DMS79 (cell line): Measurements from ENCODE around the gene SERPINA1.
"Not testable (repeated sequence)": the region's sequence is repeated elsewhere in the genome, so short reads cannot be mapped to it uniquely, and the experiment has no call there.

Experiments used
- DNase-seq: peaks from one replicate; lab custom pipeline; 2025; lab: John Stamatoyannopoulos, UW

The SERPINA1 gene

DNA sequence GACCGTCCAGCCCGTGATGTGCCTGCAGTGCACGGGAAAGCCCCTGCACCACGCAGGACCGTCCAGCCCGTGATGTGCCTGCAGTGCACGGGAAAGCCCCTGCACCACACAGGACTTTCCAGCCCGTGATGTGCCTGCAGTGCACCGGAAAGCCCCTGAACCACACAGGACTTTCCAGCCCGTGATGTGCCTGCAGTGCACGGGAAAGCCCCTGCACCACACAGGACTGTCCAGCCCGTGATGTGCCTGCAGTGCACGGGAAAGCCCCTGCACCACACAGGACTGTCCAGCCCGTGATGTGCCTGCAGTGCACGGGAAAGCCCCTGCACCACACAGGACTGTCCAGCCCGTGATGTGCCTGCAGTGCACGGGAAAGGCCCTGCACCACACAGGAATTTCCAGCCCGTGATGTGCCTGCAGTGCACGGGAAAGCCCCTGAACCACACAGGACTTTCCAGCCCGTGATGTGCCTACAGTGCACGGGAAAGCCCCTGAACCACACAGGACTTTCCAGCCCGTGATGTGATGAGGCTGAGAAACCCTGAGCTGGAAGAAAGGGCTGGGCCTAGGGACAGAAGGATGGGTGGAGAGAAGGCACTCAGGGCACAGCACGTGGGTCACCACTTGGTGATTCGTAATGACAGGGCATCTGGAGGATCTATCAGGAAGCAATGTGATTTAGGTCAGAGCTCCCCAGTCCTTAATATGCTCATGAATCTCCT, 42.2 kb downstream of the SERPINA1 start:
- DNase-seq: not testable (repeated sequence)

DNA sequence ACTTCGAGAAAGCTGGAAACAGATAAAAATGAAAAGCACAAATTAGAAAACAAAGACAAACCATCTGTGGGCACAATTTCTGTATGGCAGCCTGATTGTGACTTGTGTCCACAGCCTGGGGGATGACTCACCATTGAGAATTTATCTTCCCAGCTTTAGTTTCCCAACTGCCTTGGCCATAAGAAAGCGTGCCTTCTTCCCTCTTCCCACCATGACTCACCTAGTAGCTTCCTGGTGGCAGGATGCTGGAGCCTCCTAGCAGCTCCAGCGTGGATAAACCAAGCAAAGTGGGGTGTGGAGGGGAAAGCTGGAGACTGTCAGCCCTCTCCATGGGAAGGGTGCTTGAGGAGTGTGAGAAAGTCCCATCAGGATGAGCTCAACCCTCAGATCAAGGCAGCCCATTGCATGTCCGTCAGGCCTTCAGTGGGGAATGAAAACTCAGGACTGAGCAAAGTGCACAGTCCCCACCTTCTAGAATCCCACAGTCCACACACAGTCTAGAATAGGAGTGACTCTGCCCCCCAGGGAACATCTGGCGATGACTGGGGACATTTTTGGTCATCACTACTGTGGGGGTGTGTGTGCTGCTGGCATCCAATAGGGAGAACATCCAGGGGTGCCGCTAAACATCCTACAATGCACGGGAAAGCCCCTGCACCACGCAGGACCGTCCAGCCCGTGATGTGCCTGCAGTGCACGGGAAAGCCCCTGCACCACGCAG, 42.9 kb downstream of the SERPINA1 start:
- no peak for DNase-seq

DNA sequence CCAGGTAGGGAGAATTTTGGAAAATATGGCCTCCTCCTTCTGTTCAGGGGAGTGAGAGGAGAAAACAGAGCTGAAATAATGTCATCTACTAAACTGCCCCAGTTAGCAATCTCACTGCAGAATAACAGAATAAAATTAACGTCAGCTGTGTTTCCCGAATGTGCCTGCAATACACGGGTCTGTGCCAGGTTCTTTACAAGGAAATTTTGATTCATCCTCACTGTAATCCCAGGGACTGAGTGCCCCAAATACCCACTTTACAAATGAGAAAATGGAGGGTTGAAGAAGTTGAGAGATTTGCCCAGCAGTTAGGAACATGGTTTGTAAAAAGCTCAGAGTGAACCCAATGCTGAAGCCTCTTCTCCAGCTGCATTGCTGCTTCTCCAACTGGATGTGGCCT, 44.0 kb downstream of the SERPINA1 start:
- no peak for DNase-seq

DNA sequence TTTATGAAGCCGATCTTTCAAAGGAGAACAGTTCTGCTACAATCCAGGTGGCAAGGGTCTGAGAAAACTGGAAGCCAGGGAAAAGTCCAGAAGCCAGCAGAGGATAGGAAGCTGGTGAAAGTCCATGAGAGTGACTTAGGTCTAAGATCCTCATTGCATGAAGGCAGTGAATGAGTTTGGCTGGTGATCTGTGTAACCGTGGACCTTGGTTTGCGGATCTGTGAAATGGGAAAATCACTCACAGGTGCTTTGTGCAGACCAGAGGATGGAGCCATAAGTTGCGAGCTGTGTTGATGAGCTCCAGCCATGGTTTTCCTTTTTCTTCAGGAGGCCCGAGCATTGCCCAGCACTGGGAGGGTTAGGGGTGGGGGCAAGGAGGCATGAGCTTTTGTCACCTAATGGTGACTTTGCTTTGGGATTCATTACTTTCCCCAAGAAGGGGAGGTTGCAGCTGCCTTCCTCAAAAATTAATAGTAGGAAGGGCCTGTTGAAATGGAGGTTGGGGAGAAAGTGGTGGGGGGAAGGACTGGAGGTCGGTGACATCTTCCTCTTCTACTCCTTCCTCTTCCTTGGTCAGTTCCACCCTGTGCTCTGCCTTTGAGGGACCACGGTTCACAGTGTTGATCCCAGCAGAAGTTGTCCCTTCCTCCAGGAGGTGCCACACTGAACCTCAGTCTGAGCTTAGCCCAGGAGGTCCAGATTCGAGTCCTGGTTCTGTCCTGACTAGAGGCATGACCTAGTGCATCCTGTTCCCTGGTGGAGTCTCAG, 45.0 kb downstream of the SERPINA1 start:
- no peak for DNase-seq

DNA sequence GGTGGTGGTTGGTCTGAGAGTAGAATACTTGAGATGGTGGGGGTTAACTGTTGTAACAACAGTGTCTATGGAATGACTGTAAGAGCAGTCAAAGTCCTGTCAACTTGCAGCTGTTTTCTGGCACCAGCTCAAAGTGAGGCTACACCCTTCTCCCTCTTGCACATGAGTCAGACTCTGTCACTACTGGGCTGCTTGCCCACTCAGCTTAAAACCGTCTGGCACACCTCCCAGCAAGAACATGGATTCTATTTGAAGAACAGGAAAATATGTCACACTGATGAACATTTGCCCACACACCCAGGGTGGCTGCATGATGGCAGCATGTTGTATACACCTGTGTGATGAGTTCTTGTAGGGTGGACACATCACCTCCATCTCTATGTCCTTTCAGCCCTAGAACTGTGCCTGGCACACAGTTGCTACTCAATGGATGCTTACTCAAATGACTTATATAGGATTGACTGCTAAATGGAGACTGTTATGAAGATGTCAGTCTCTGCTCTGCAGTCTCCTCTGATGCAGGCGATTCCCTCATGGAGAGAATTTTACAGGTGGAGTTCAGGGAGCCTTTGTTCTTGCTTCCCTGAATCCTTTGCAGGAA, 46.0 kb downstream of the SERPINA1 start:
- no peak for DNase-seq

DNA sequence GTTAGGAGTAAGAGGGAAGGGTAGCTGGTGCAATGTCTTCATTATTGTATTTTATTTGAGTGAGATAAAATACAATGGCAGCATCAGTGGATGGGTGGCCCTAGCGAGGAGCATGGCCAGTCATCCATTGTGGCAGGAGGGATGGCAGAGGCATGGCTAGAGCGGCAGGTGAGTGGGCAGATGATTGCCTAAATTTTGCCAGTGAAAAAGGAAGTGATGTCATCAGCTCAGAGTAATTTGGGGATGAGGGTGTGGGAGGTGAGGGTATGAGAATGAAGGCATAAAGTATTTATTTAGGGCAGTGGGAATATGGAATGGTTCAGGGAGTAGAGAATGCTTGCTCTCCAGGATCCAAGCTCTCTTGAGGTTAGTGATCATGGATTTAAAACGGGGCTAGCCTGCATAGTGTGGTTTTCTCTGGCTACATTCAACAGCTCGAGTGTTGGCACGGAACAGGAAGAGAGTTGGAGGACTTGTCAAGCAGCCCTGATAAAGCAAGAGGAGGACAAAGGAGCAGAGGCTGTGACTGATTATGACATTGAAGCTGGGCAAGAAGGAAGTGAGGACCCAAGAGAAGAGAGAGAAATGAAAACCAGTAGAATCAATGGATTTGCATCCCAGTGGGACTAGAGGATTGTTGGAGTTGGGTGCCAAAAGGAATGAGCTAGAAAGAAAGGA, 46.6 kb downstream of the SERPINA1 start:
- no peak for DNase-seq

DNA sequence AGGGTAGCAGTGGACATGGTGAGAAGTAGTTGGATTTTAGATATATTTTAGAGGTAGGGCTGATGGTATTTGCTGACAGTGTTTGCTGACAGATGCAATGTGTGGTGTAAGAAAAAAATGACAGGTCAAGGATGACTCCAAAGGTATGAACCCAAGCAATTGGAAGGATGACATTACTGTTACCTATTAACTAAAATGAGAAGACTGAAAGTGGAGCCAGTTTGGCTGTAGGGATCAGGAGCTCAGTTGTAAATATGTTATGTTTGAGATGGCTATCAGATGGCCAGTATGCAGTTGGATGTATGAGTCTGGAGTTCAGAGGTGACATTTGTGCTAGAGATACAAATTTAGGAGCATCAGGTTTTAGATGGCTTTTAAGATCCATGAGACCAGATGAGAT, 47.9 kb downstream of the SERPINA1 start:
- DNase-seq: no peak

DNA sequence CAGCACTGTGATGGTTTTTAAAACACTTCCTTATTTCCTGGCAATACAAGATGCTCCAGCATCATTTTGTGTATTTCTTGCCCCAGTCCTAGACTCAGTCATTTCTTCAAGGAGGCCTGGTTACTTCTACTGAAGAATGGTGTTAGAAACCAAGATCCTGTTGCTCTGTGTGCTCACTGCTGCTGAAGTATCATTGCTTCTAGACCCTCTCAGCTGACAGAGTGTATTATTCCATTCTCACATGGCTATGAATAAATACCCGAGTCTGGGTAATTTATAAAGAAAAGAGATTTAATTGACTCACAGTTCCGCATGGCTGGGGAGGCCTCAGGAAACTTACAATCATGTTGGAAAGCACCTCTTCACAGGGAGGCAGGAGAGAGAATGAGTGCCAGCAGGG, 50.4 kb downstream of the SERPINA1 start:
- DNase-seq: no peak

DNA sequence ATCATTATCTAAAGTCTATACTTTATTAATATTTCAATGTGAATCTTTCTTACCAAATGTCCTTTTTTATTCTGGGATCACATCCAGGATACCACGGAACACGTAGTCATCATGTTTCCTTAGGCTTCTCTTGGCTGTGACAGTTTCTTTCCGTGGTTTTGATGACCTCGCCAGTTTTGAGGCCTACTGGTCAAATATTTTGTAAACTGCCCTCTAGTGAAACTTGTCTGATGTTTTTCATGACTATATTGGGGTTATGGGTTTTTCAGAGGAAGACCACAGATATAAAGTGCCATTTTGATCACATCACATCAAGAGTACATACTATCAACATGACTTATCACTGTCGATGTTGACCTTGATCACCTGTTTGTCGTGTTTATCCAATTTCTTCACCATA, 51.1 kb downstream of the SERPINA1 start:
- no peak for DNase-seq

DNA sequence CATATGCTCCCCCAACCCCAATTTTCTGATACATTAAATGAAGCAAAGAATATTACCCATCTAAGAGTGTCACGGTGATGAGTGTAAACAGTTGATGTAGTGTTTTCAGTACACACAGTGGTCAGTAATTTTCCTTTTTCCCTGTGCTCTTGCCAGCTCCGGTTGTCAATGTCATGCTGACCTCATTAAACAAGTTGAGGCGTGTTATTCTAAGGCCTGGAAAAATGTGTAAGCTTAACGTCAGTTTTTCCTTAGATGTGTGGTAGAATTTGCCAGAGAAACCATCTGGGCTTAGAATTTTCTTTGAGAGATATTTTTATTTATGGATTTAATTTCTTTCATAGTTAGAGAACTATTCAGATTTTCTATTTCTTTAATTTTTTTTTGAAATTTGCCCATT, 53.5 kb downstream of the SERPINA1 start:
- no peak for DNase-seq

DNA sequence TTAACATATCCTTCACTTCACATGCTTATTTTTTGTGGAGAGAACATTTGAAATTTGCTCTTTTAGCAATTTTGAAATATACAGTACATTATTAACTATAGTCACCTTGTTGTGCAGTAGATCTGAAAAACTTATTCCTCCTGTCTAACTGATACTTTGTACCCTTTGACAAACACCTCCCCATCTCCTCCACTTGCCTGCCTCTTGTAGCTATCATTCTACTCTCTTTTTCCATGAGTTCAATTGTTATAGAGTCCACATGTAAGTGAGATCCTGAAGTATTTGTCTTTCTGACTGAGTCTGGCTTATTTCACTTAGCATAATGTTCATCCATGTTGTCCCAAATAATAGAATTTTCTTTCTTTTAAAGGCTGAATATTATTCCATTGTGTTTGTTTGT, 55.8 kb downstream of the SERPINA1 start:
- no peak for DNase-seq

DNA sequence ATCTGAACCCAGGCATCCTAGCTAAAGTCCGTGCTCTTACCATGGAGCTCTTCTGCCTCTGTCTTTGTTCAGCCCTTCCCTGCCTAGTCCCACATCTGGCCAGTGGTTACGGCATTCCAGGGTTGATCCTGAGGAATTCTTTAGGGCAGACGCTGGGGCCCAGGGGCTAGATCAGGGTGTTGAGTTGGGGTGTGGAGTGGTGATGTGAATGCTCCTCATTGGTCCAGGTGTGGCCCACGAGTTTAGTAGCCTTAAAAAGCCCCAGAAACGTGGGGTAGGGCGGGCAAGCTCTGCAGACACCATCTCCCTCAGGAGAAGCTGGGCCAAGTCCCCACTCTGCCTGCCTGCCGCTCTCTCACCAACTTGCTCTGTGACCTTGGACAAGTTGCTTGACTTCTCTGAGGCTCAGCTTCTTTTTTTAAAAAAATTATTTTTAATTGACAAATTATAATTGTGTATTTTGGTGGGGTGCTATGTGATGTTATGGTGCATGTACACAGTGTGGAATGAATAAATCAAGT, 56.3 kb downstream of the SERPINA1 start:
- DNase-seq: no peak

DNA sequence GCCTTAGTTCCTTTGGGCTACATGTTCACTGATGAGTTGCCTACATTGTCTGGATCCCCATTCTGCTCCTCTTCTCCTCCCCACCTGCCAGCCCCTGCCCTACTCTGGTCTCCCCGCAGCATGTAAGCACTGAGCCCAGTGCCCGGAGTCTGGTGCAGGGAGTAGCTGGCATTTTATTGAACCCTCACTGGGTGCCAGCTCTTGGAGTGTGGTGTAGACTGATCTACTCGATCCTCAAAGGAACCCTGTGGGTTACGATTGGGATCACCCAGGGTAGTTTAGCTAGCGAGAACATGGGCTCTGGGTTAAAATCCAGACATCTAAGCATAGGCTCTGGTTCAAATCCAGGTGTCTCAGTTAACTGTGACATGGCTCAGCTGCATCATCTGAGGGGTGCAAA, 56.9 kb downstream of the SERPINA1 start:
- DNase-seq: no peak

DNA sequence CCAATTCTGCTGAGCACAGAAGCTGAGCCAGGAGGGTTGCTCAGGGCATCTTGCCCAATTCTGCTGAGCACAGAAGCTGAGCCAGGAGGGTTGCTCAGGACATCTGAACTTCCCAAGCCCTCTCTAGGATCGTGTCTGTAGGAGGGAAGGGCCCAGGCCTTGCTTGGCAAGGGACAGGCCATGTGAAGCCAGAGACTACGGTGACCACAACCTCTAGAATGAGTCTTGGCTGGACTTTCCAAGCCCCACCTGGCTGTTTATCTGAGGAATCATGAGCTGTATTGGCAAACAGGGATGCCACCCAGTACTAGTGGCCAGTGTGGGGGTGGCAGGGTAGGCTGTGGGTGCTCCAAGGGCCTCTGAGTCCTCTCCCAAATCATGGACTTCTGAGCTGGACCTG, 57.5 kb downstream of the SERPINA1 start:
- no peak for DNase-seq

DNA sequence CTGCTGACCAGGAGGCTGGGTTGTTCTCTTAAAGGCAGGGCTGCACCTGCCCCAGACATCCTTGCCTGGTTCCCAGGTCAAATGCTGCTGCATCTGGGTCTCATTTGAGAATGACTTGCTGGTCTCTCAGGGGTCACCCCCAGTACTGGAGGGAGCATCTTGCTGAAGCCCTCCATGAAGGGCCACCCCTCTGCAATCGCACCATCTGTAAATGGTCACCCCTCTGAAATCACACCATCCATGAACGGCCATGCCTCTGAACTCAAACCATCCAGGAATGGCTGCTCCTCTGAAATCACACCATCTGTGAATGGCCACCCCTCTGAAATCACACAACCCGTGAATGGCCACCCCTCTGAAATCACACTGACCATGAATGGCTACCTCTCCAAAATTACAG, 58.0 kb downstream of the SERPINA1 start:
- DNase-seq: no peak

DNA sequence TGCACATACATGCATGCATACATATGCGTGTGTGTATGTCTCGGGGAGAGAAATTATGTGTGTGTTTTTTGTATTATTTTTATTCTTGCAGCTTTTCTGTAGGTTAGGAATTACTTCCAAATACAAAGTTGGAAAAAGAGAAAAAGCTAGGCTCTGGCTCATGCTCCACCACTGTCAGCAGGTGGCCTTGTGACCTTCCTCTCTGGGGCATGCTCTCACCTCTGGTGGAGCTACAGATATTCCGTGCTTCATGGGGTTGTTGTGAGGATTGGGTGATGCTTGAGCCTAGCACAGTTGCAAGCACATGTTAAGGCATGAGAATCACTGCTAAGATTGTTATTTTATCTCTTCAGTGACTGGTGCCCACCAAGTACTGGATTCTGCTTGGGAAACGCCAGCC, 58.5 kb downstream of the SERPINA1 start:
- no peak for DNase-seq

DNA sequence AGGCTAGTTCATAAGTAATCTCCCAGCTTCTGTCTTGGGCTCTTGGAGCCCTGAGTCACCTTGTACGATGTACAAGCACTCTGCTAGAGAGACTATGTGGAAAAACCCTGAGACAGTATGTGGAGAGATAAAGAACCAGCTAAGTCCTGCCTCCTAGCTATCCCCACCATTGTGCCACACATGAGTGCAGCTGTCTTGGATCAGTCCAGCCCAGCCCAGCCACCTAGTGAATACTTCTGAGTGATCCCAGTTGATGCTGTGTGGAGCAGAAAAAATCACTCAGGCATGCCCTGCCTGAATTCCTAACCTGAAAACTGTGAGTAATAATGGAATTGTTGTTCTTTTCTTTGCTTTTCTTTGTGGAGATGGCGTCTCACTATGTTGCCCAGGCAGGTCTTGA, 60.2 kb downstream of the SERPINA1 start:
- no peak for DNase-seq
